HL-60/S4 treated with retinoic acid at 250 ng/mL for 4 days and 3 days (cell line): ENCODE data around the gene LUZP1.

Source experiments
- in situ Hi-C: fragments of 300-500 bp; cut with MboI; formaldehyde crosslinking; loops from 2 replicates; pipeline ENCODE4 v1.7.0; 2022; ENCODE audit warnings: low sequenced_read_pairs

Gene LUZP1

GRCh38 chr1:23037081-23037740, 131.4 kb downstream of the LUZP1 start:
- in situ Hi-C loops, result no loop called here

- in situ Hi-C loops, result no loop called here
Measured at GRCh38 chr1:23035823-23036452, 132.7 kb downstream of the LUZP1 start.
